WTC11 (cell line): ENCODE results near the gene PLRG1. TPM values are rescaled to one million over a fixed set of nuclear protein-coding genes. Genes with fewer than 3 reads are reported as not detected.

Experiments used
- ATAC-seq: fragments of 200-7000 bp; cut with Tn5 transposase; 2 replicates; pipeline ENCODE4 v1.10.0; 2021; ENCODE audit warnings: mild to moderate bottlenecking, moderate library complexity
- CTCF ChIA-PET: fragments of 300-600 bp; sonication (Branson Sonifier 250); formaldehyde crosslinking; loops from one replicate; lab custom pipeline; 2021; ENCODE audit warnings: antibody characterized with exemption; lab: Charles Lee
- POLR2A ChIA-PET: fragments of 350-600 bp; sonication (Branson Sonifier 250); formaldehyde crosslinking; loops from one replicate; lab custom pipeline; 2021; ENCODE audit warnings: antibody characterized with exemption; lab: Charles Lee
- DNase-seq: peaks from one replicate; pipeline ENCODE4 v3.0.0; 2021; ENCODE audit warnings: low spot score
- H3K27ac Mint-ChIP-seq: 2 replicates; pipeline ENCODE4 v1.8.0; 2021; ENCODE audit warnings: mixed read lengths
- H3K27me3 Mint-ChIP-seq: 2 replicates; pipeline ENCODE4 v1.8.0; 2021; ENCODE audit warnings: low read depth, mild to moderate bottlenecking, moderate library complexity, mixed read lengths
- H3K36me3 Mint-ChIP-seq: 2 replicates; pipeline ENCODE4 v1.8.0; 2021; ENCODE audit warnings: mixed read lengths
- H3K4me1 Mint-ChIP-seq: 2 replicates; pipeline ENCODE4 v1.8.0; 2022; ENCODE audit warnings: mixed read lengths
- H3K4me3 Mint-ChIP-seq: 2 replicates; pipeline ENCODE4 v1.8.0; 2021; ENCODE audit warnings: mild to moderate bottlenecking, moderate library complexity, mixed read lengths
- H3K9me3 Mint-ChIP-seq: 2 replicates; pipeline ENCODE4 v1.8.0; 2021; ENCODE audit warnings: mixed read lengths
- ATF1 ChIP-seq: sonication (generic); formaldehyde crosslinking; IDR thresholded peaks from 2 replicates; pipeline ENCODE4 v1.8.1; 2023; ENCODE audit warnings: mild to moderate bottlenecking, moderate library complexity, missing genetic modification reagents
- CREB1 ChIP-seq: sonication (generic); formaldehyde crosslinking; IDR thresholded peaks from 2 replicates; pipeline ENCODE4 v1.8.0; 2023; ENCODE audit warnings: mild to moderate bottlenecking, missing genetic modification reagents
- FOXJ3 ChIP-seq: sonication (generic); formaldehyde crosslinking; IDR thresholded peaks from 2 replicates; pipeline ENCODE4 v1.9.0; 2021; ENCODE audit warnings: missing genetic modification reagents, mild to moderate bottlenecking, borderline replicate concordance
- FOXP1 ChIP-seq: sonication (generic); formaldehyde crosslinking; IDR thresholded peaks from 2 replicates; pipeline ENCODE4 v1.8.0; 2022; ENCODE audit warnings: missing genetic modification reagents, mild to moderate bottlenecking, moderate library complexity, borderline replicate concordance
- GRHL2 ChIP-seq: fragments of 250-450 bp; sonication (Bioruptor Pico); IDR thresholded peaks from 2 replicates; pipeline ENCODE4 v1.8.0; 2022; ENCODE audit warnings: mild to moderate bottlenecking, moderate library complexity; ENCODE audit not compliant: insufficient replicate concordance, severe bottlenecking
- GTF2I ChIP-seq: fragments of 250-450 bp; sonication (Bioruptor Pico); conservative IDR thresholded peaks from 2 replicates; pipeline ENCODE4 v1.4.0; 2021; ENCODE audit warnings: mild to moderate bottlenecking
- HMGA2 ChIP-seq: fragments of 250-450 bp; sonication (Bioruptor Pico); IDR thresholded peaks from 2 replicates; pipeline ENCODE4 v1.4.0; 2021; ENCODE audit warnings: mild to moderate bottlenecking, moderate library complexity
- IRF2 ChIP-seq: sonication (generic); formaldehyde crosslinking; IDR thresholded peaks from 2 replicates; pipeline ENCODE4 v1.8.0; 2022; ENCODE audit warnings: low read depth, missing genetic modification reagents, borderline replicate concordance
- JAZF1 ChIP-seq: fragments of 250-450 bp; sonication (Bioruptor Pico); IDR thresholded peaks from 2 replicates; pipeline ENCODE4 v1.9.0; 2021; ENCODE audit warnings: moderate library complexity, mild to moderate bottlenecking, inconsistent platforms
- NFATC4 ChIP-seq: fragments of 250-450 bp; sonication (Bioruptor Pico); IDR thresholded peaks from 2 replicates; pipeline ENCODE4 v1.9.0; 2021; ENCODE audit warnings: mild to moderate bottlenecking
- NFYB ChIP-seq: sonication (generic); formaldehyde crosslinking; conservative IDR thresholded peaks from 2 replicates; pipeline ENCODE4 v1.8.0; 2022; ENCODE audit warnings: low read depth, missing genetic modification reagents
- NR3C1 ChIP-seq: sonication (generic); formaldehyde crosslinking; conservative IDR thresholded peaks from 2 replicates; pipeline ENCODE4 v1.8.1; 2023; ENCODE audit warnings: low read depth, mild to moderate bottlenecking, missing genetic modification reagents
- PRRX2 ChIP-seq: fragments of 250-450 bp; sonication (Bioruptor Pico); IDR thresholded peaks from 2 replicates; pipeline ENCODE4 v1.8.0; 2021; ENCODE audit warnings: mild to moderate bottlenecking
- RELA ChIP-seq: sonication (generic); formaldehyde crosslinking; IDR thresholded peaks from 2 replicates; pipeline ENCODE4 v1.8.1; 2022; ENCODE audit warnings: missing genetic modification reagents, mild to moderate bottlenecking, borderline replicate concordance
- RORB ChIP-seq: fragments of 250-450 bp; sonication (Bioruptor Pico); IDR thresholded peaks from 2 replicates; pipeline ENCODE4 v1.9.0; 2021; ENCODE audit warnings: mild to moderate bottlenecking
- SMAD3 ChIP-seq: sonication (generic); formaldehyde crosslinking; IDR thresholded peaks from 2 replicates; pipeline ENCODE4 v1.8.0; 2022; ENCODE audit warnings: missing genetic modification reagents, mild to moderate bottlenecking, borderline replicate concordance
- SOX15 ChIP-seq: fragments of 250-450 bp; sonication (Bioruptor Pico); IDR thresholded peaks from 2 replicates; pipeline ENCODE4 v1.9.0; 2021; ENCODE audit warnings: mild to moderate bottlenecking
- ZNF121 ChIP-seq: sonication (generic); formaldehyde crosslinking; IDR thresholded peaks from 2 replicates; pipeline ENCODE4 v1.8.0; 2023; ENCODE audit warnings: missing genetic modification reagents
- ZNF263 ChIP-seq: sonication (generic); formaldehyde crosslinking; IDR thresholded peaks from 2 replicates; pipeline ENCODE4 v1.8.1; 2022; ENCODE audit warnings: low read depth, mild to moderate bottlenecking, moderate library complexity, missing genetic modification reagents
- ZNF317 ChIP-seq: sonication (generic); formaldehyde crosslinking; IDR thresholded peaks from 2 replicates; pipeline ENCODE4 v1.8.1; 2023; ENCODE audit warnings: low read depth, mild to moderate bottlenecking, moderate library complexity, missing genetic modification reagents, borderline replicate concordance
- ZNF423 ChIP-seq: fragments of 250-450 bp; sonication (Bioruptor Pico); IDR thresholded peaks from 2 replicates; pipeline ENCODE4 v2.1.2; 2022; ENCODE audit warnings: mild to moderate bottlenecking, moderate library complexity
- ZNF671 ChIP-seq: fragments of 250-450 bp; sonication (Bioruptor Pico); IDR thresholded peaks from 2 replicates; pipeline ENCODE4 v1.8.0; 2021; ENCODE audit warnings: mild to moderate bottlenecking
- total RNA-seq: library from RNA; stranded (reverse); gene quantifications from 3 replicates; pipeline ENCODE4 v1.2.3, GENCODE V29; 2021
- TF ChIP-seq, protein P1 (sequence below): sonication (generic); formaldehyde crosslinking; IDR thresholded peaks from 2 replicates; pipeline ENCODE4 v1.8.1; 2023; ENCODE audit warnings: mild to moderate bottlenecking, moderate library complexity, missing genetic modification reagents
- TF ChIP-seq, protein P2 (sequence below): sonication (generic); formaldehyde crosslinking; IDR thresholded peaks from 2 replicates; pipeline ENCODE4 v1.8.0; 2022; ENCODE audit warnings: mild to moderate bottlenecking, missing genetic modification reagents
- TF ChIP-seq, protein P3 (sequence below): sonication (generic); formaldehyde crosslinking; IDR thresholded peaks from 2 replicates; pipeline ENCODE4 v1.8.0; 2023; ENCODE audit warnings: missing genetic modification reagents
- TF ChIP-seq, protein P4 (sequence below): sonication (generic); formaldehyde crosslinking; IDR thresholded peaks from 2 replicates; pipeline ENCODE4 v1.8.1; 2022; ENCODE audit warnings: mild to moderate bottlenecking, moderate library complexity, missing genetic modification reagents
- TF ChIP-seq, protein P5 (sequence below): sonication (generic); formaldehyde crosslinking; IDR thresholded peaks from 2 replicates; pipeline ENCODE4 v1.8.0; 2022; ENCODE audit warnings: mild to moderate bottlenecking, missing genetic modification reagents
- TF ChIP-seq, protein P6 (sequence below): sonication (generic); formaldehyde crosslinking; IDR thresholded peaks from 2 replicates; pipeline ENCODE4 v1.8.0; 2023; ENCODE audit warnings: mild to moderate bottlenecking, missing genetic modification reagents
- TF ChIP-seq, protein P7 (sequence below): sonication (generic); formaldehyde crosslinking; IDR thresholded peaks from 2 replicates; pipeline ENCODE4 v1.8.1; 2023; ENCODE audit warnings: mild to moderate bottlenecking, missing genetic modification reagents, moderate library complexity

PLRG1 gene
- total RNA-seq, 1 experiment from 2014 or later, result 84.8 TPM

DNA sequence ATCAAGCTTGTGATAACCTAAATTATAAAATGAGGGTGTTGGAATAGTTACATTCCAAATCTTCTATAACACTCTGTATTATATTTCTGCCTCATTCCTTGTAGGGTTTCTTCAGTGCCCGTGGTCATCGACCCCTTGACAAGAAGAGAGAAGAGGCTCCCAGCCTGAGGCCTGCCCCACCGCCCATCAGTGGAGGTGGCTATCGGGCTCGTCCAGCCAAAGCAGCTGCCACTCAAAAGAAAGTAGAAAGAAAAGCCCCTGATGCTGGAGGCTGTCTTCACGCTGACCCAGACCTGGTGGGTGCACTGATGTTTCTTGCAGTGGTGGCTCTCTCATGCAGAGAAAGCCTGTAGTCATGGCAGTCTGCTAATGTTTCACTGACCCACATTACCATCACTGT is 15.5 kb upstream of the PLRG1 start:
- POLR2A ChIA-PET, result no interaction called here
- no peak for ATAC-seq

DNA sequence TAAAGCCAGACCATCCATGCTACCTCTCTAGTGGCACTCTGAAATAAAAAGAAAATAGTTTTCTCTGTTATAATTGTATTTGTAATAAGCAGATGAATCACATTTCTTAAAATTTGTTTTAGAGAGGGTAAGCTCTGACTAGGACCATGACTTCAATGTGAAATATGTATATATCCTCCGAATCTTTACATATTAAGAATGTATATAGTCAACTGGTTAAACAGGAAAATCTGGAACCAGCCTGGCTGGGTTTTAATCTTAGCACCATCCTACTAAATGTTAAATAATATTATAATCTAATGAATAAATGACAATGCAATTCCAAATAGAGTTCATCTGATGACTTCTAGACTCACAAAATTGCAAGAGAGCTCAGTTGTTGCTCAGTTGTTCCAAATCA is 14.1 kb upstream of the PLRG1 start:
- ChIA-PET POLR2A (no interaction called here), CTCF (interaction anchor here (1.1 kb wide), 1 partner anchor 55 kb away, joined by 9 read pairs; no protein-coding TSS in a partner anchor)
- no peaks in the 10 kb centered on the region for H3K36me3 Mint-ChIP-seq
- H3K4me1 Mint-ChIP-seq, result peaks cover 10% of the 10 kb centered on the region
- no peaks in the 10 kb centered on the region for H3K9me3 Mint-ChIP-seq
- H3K27ac Mint-ChIP-seq, result no peak overlapping the region
- H3K4me3 Mint-ChIP-seq, result no peak overlapping the region
- ATAC-seq (no peak), DNase-seq (no peak)
- H3K27me3 Mint-ChIP-seq, result no peaks in the 10 kb centered on the region
- TF ChIP-seq JAZF1 (CRISPR knock-in tag) (no peak), GRHL2 (no peak), ZNF121 (CRISPR knock-in tag) (no peak), GTF2I (CRISPR knock-in tag) (no peak), RORB (CRISPR knock-in tag) (no peak), ATF1 (CRISPR knock-in tag) (no peak), SMAD3 (CRISPR knock-in tag) (no peak), NR3C1 (no peak), SOX15 (CRISPR knock-in tag) (no peak), ZNF263 (CRISPR knock-in tag) (no peak), HMGA2 (CRISPR knock-in tag) (no peak)
- TF ChIP-seq, protein P1, sequence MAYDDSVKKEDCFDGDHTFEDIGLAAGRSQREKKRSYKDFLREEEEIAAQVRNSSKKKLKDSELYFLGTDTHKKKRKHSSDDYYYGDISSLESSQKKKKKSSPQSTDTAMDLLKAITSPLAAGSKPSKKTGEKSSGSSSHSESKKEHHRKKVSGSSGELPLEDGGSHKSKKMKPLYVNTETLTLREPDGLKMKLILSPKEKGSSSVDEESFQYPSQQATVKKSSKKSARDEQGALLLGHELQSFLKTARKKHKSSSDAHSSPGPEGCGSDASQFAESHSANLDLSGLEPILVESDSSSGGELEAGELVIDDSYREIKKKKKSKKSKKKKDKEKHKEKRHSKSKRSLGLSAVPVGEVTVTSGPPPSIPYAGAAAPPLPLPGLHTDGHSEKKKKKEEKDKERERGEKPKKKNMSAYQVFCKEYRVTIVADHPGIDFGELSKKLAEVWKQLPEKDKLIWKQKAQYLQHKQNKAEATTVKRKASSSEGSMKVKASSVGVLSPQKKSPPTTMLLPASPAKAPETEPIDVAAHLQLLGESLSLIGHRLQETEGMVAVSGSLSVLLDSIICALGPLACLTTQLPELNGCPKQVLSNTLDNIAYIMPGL (CRISPR knock-in tag), result no peak
- TF ChIP-seq, protein P2, sequence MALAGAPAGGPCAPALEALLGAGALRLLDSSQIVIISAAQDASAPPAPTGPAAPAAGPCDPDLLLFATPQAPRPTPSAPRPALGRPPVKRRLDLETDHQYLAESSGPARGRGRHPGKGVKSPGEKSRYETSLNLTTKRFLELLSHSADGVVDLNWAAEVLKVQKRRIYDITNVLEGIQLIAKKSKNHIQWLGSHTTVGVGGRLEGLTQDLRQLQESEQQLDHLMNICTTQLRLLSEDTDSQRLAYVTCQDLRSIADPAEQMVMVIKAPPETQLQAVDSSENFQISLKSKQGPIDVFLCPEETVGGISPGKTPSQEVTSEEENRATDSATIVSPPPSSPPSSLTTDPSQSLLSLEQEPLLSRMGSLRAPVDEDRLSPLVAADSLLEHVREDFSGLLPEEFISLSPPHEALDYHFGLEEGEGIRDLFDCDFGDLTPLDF (CRISPR knock-in tag), result no peak

More for the DNA sequence above, 15.5 kb upstream of the PLRG1 start:
- Mint-ChIP-seq H3K9me3 (no peaks in the 10 kb centered on the region), H3K4me1 (peaks cover 10% of the 10 kb centered on the region), H3K27ac (no peak overlapping the region), H3K36me3 (no peaks in the 10 kb centered on the region), H3K27me3 (no peaks in the 10 kb centered on the region), H3K4me3 (no peak overlapping the region)
- no peak for DNase-seq
- TF ChIP-seq NFATC4 (CRISPR knock-in tag) (no peak), FOXJ3 (CRISPR knock-in tag) (no peak), JAZF1 (CRISPR knock-in tag) (no peak), CREB1 (CRISPR knock-in tag) (no peak), ZNF423 (CRISPR knock-in tag) (no peak), GTF2I (CRISPR knock-in tag) (no peak), ZNF263 (CRISPR knock-in tag) (no peak), IRF2 (CRISPR knock-in tag) (no peak), ZNF671 (CRISPR knock-in tag) (no peak), RELA (CRISPR knock-in tag) (no peak), ZNF317 (CRISPR knock-in tag) (no peak), PRRX2 (CRISPR knock-in tag) (no peak), FOXP1 (CRISPR knock-in tag) (no peak), SOX15 (CRISPR knock-in tag) (no peak), NFYB (CRISPR knock-in tag) (no peak)
- TF ChIP-seq, protein P3, sequence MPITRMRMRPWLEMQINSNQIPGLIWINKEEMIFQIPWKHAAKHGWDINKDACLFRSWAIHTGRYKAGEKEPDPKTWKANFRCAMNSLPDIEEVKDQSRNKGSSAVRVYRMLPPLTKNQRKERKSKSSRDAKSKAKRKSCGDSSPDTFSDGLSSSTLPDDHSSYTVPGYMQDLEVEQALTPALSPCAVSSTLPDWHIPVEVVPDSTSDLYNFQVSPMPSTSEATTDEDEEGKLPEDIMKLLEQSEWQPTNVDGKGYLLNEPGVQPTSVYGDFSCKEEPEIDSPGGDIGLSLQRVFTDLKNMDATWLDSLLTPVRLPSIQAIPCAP (CRISPR knock-in tag), result no peak
- TF ChIP-seq, protein P4, sequence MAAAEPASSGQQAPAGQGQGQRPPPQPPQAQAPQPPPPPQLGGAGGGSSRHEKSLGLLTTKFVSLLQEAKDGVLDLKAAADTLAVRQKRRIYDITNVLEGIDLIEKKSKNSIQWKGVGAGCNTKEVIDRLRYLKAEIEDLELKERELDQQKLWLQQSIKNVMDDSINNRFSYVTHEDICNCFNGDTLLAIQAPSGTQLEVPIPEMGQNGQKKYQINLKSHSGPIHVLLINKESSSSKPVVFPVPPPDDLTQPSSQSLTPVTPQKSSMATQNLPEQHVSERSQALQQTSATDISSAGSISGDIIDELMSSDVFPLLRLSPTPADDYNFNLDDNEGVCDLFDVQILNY (CRISPR knock-in tag), result no peak
- TF ChIP-seq, protein P5, sequence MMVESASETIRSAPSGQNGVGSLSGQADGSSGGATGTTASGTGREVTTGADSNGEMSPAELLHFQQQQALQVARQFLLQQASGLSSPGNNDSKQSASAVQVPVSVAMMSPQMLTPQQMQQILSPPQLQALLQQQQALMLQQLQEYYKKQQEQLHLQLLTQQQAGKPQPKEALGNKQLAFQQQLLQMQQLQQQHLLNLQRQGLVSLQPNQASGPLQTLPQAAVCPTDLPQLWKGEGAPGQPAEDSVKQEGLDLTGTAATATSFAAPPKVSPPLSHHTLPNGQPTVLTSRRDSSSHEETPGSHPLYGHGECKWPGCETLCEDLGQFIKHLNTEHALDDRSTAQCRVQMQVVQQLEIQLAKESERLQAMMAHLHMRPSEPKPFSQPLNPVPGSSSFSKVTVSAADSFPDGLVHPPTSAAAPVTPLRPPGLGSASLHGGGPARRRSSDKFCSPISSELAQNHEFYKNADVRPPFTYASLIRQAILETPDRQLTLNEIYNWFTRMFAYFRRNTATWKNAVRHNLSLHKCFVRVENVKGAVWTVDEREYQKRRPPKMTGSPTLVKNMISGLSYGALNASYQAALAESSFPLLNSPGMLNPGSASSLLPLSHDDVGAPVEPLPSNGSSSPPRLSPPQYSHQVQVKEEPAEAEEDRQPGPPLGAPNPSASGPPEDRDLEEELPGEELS, result no peak
- TF ChIP-seq, protein P6, sequence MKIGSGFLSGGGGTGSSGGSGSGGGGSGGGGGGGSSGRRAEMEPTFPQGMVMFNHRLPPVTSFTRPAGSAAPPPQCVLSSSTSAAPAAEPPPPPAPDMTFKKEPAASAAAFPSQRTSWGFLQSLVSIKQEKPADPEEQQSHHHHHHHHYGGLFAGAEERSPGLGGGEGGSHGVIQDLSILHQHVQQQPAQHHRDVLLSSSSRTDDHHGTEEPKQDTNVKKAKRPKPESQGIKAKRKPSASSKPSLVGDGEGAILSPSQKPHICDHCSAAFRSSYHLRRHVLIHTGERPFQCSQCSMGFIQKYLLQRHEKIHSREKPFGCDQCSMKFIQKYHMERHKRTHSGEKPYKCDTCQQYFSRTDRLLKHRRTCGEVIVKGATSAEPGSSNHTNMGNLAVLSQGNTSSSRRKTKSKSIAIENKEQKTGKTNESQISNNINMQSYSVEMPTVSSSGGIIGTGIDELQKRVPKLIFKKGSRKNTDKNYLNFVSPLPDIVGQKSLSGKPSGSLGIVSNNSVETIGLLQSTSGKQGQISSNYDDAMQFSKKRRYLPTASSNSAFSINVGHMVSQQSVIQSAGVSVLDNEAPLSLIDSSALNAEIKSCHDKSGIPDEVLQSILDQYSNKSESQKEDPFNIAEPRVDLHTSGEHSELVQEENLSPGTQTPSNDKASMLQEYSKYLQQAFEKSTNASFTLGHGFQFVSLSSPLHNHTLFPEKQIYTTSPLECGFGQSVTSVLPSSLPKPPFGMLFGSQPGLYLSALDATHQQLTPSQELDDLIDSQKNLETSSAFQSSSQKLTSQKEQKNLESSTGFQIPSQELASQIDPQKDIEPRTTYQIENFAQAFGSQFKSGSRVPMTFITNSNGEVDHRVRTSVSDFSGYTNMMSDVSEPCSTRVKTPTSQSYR (CRISPR knock-in tag), result no peak
- TF ChIP-seq, protein P7, sequence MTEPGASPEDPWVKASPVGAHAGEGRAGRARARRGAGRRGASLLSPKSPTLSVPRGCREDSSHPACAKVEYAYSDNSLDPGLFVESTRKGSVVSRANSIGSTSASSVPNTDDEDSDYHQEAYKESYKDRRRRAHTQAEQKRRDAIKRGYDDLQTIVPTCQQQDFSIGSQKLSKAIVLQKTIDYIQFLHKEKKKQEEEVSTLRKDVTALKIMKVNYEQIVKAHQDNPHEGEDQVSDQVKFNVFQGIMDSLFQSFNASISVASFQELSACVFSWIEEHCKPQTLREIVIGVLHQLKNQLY (CRISPR knock-in tag), result no peak
- CTCF ChIA-PET, result interaction anchor here (1.1 to 1.7 kb wide), 2 partner anchors 53 kb away, joined by 6 to 9 read pairs; no protein-coding TSS in a partner anchor
